ENCODE measurements around the gene ABI1. TPM values are rescaled to one million over a fixed set of nuclear protein-coding genes. Genes with fewer than 3 reads are reported as not detected.
A peak's percentile ranks its signal among the peaks of the same experiment; 100 is the strongest.
"Not testable (repeated sequence)": the region's sequence is repeated elsewhere in the genome, so short reads cannot be mapped to it uniquely, and the experiment has no call there.

ABI1 gene
- total RNA-seq, 1 experiment from 2014 or later: 79.8 TPM

DNA sequence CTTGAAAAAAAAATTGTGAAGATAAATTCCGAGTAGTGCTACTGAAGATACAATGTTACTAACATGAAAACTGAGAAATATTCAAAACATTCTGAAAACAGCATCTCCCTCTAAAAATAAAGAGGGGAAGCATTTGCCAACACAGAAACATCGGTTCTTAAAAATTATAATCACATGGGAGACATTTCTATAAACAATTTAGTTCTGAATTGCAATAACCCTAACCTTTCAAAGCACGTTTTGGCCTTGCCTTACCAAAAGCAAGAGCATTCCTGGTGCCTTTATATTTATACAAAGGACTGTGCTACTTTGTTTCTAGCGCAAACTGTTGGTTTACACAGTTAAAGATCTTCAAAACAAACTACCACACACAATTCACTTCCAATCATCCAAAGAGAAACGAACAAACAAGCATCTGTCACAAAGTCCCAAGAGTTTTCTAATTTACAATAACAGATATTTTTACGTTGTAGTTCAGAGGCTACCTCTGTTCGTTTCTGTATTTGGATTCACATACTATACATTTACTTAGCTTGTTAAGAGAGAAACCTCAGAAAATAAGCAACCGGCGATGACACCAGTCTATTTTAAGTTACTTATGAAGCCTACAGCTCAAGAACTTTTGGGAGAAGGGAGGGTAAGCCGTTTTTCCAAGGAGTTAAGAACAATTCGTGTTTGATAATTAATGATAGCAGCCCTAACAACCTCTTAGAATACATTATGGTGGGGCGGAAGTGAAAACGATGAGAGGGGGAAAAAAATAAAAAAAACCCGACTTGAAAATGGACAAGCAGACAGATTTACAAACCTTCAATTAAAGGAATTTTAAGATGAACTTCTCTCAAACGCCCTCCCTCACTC is 1.3 kb downstream of the ABI1 start:
- Histone ChIP-seq H3K36me3 (ENCODE audit: insufficient read depth, low read length) (no peaks in the 10 kb centered on the region), H3K9me2 (replicated peaks; ENCODE audit: insufficient read depth, low read length) (no peaks in the 10 kb centered on the region), H3K4me2 (ENCODE audit: low read depth, low read length, poor library complexity, severe bottlenecking) (peak overlapping the region; percentile 90), H3K27me3 (ENCODE audit: low read length) (no peaks in the 10 kb centered on the region), H3K27ac (ENCODE audit: low read length) (peak overlapping the region; percentile 92), H2AFZ (ENCODE audit: low read length) (no peak overlapping the region), H3K4me3 (ENCODE audit: low read length) (peak overlapping the region; percentile 94), H3K79me2 (ENCODE audit: low read length) (peaks cover 62% of the 10 kb centered on the region), H3K4me1 (ENCODE audit: low read length) (peaks cover 33% of the 10 kb centered on the region), H4K20me1 (ENCODE audit: insufficient read depth, low read depth, low read length) (peaks cover 14% of the 10 kb centered on the region; the same call in 1 of the 2 replicates), H3K9ac (ENCODE audit: low read length) (peak overlapping the region; percentile 99), H3K9me3 (ENCODE audit: low read length) (no peaks in the 10 kb centered on the region)
- DNase-seq: peak; percentile 60

DNA sequence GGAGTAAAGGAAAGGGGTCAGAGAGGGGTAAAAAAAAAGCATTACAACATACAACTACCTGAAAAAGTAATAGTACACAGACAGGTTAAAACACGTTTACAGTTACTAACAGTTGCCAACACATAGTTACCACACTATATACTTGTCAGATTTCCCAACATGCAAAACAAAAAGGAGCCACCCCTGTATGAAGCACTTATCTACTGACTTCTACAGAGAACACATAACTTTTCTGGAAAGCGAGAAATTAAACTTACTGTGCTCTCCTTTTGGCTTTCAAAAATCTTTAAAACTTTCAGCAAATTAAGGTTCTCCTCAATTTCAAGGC is 2.1 kb downstream of the ABI1 start:
- peaks cover 16% of the 10 kb centered on the region; the same call in 1 of the 2 replicates for H4K20me1 ChIP-seq (ENCODE audit: insufficient read depth, low read depth, low read length)

DNA sequence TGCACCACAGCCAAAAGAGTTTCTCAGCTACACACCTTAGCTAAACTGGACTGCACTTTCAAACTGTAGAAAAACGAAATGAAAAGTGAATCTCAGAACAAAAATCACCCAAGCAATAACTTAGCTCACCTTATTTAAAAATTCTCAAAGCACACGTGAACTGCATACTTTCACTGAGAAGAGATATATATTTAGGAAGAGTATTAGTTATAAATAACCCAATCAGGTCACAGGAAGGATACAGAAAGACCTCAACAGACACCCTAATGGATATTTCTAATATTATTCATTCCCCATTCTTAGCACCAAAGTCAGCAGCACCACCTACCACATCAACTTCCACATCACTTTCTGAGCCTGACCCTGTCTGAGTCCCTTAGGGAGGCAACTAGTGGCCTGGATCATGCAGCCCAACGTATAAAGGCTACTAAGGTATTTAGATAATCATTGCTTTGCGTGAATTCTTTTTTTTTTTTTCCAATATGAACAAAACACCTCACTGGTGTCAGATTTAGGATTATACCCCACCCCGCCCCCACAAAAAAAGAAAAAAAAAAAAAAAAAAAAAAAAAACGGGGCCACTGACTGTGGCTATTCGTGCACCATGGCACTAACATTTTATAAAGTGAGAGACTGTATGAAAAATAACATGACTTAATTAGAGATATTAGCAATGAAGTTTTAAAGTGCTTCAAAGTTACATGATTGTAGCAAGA is 2.6 kb downstream of the ABI1 start:
- peaks cover 75% of the 10 kb centered on the region for H3K79me2 ChIP-seq (ENCODE audit: low read length)
- no peak overlapping the region for H2AFZ ChIP-seq (ENCODE audit: low read length)
- H3K36me3 ChIP-seq (ENCODE audit: insufficient read depth, low read length): no peaks in the 10 kb centered on the region
- peaks cover 16% of the 10 kb centered on the region; the same call in 1 of the 2 replicates for H4K20me1 ChIP-seq (ENCODE audit: insufficient read depth, low read depth, low read length)
- no peaks in the 10 kb centered on the region for H3K9me3 ChIP-seq (ENCODE audit: low read length)
- DNase-seq: peak; percentile 73
- peaks cover 33% of the 10 kb centered on the region for H3K4me1 ChIP-seq (ENCODE audit: low read length)
- H3K4me2 ChIP-seq (ENCODE audit: low read depth, low read length, poor library complexity, severe bottlenecking): peak overlapping the region; percentile 90
- no peaks in the 10 kb centered on the region for H3K27me3 ChIP-seq (ENCODE audit: low read length)
- H3K27ac ChIP-seq (ENCODE audit: low read length): peak overlapping the region; percentile 92
- peak overlapping the region; percentile 99 for H3K9ac ChIP-seq (ENCODE audit: low read length)
- no peaks in the 10 kb centered on the region for H3K9me2 ChIP-seq (replicated peaks; ENCODE audit: insufficient read depth, low read length)
- H3K4me3 ChIP-seq (ENCODE audit: low read length): peak overlapping the region; percentile 94

More for the DNA sequence above, 2.1 kb downstream of the ABI1 start:
- H3K79me2 ChIP-seq (ENCODE audit: low read length): peaks cover 70% of the 10 kb centered on the region
- no peaks in the 10 kb centered on the region for H3K9me3 ChIP-seq (ENCODE audit: low read length)
- H3K27me3 ChIP-seq (ENCODE audit: low read length): no peaks in the 10 kb centered on the region
- H3K4me3 ChIP-seq (ENCODE audit: low read length): peak overlapping the region; percentile 94
- no peak overlapping the region for H2AFZ ChIP-seq (ENCODE audit: low read length)
- H3K27ac ChIP-seq (ENCODE audit: low read length): peak overlapping the region; percentile 92
- DNase-seq: peak; percentile 63
- H3K4me2 ChIP-seq (ENCODE audit: low read depth, low read length, poor library complexity, severe bottlenecking): peak overlapping the region; percentile 90
- H3K36me3 ChIP-seq (ENCODE audit: insufficient read depth, low read length): no peaks in the 10 kb centered on the region
- peak overlapping the region; percentile 99 for H3K9ac ChIP-seq (ENCODE audit: low read length)
- peaks cover 33% of the 10 kb centered on the region for H3K4me1 ChIP-seq (ENCODE audit: low read length)
- H3K9me2 ChIP-seq (replicated peaks; ENCODE audit: insufficient read depth, low read length): no peaks in the 10 kb centered on the region

DNA sequence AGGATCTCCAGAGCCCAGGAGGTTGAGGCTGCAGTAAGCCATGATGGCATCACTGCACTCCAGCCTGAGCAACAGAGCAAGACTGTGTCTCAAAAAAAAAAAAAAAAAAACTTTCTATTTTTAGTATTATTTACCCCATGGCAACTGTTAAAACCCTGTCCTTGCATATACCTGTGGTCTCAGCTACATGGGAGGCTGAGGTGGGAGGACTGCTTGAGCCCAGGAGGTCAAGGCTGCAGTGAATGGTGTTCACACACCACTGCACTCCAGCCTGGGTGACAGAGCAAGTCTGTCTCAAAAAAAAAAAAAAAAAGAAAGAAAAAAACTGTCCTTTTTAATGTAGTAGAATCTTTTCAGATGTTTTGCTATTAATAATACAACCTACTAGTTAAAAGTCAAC is 3.2 kb downstream of the ABI1 start:
- not testable (repeated sequence) for H3K27me3 ChIP-seq (ENCODE audit: low read length); H3K9me2 ChIP-seq (replicated peaks; ENCODE audit: insufficient read depth, low read length); H3K9me3 ChIP-seq (ENCODE audit: low read length); H2AFZ ChIP-seq (ENCODE audit: low read length); H3K36me3 ChIP-seq (ENCODE audit: insufficient read depth, low read length)
- peak overlapping the region; percentile 92 for H3K27ac ChIP-seq (ENCODE audit: low read length)
- H3K4me2 ChIP-seq (ENCODE audit: low read depth, low read length, poor library complexity, severe bottlenecking): peak overlapping the region; percentile 90
- H3K4me3 ChIP-seq (ENCODE audit: low read length): peak overlapping the region; percentile 94
- H4K20me1 ChIP-seq (ENCODE audit: insufficient read depth, low read depth, low read length): peaks cover 16% of the 10 kb centered on the region; the same call in 1 of the 2 replicates
- H3K4me1 ChIP-seq (ENCODE audit: low read length): peaks cover 33% of the 10 kb centered on the region
- peaks cover 81% of the 10 kb centered on the region for H3K79me2 ChIP-seq (ENCODE audit: low read length)
- peak; percentile 48 for DNase-seq
- H3K9ac ChIP-seq (ENCODE audit: low read length): peak overlapping the region; percentile 99

DNA sequence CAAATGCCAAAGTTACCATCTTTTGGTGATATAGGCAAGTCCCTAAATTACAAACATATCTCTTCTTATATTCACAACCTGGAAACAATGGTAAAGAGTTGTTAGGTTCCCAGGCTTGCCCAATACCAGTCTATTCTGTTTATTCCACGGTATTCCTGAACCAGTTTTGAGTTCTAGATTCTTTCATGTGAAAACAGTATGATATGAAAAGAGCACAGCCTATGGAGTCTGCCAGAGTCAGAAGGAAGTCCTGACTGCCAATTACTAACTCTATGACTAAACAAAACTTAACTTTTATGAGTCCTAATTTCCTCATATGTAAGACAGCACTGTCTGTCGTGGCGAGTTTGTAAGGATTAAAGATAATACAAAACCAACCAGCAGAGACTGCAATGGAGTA is 5.6 kb downstream of the ABI1 start:
- Histone ChIP-seq H3K27ac (ENCODE audit: low read length) (no peak overlapping the region), H3K4me3 (ENCODE audit: low read length) (no peak overlapping the region), H2AFZ (ENCODE audit: low read length) (no peak overlapping the region), H3K9me2 (replicated peaks; ENCODE audit: insufficient read depth, low read length) (no peaks in the 10 kb centered on the region), H3K27me3 (ENCODE audit: low read length) (no peaks in the 10 kb centered on the region), H3K4me1 (ENCODE audit: low read length) (peaks cover 27% of the 10 kb centered on the region), H3K79me2 (ENCODE audit: low read length) (peaks cover 100% of the 10 kb centered on the region), H3K9me3 (ENCODE audit: low read length) (no peaks in the 10 kb centered on the region), H3K36me3 (ENCODE audit: insufficient read depth, low read length) (no peaks in the 10 kb centered on the region), H3K4me2 (ENCODE audit: low read depth, low read length, poor library complexity, severe bottlenecking) (no peak overlapping the region), H4K20me1 (ENCODE audit: insufficient read depth, low read depth, low read length) (peaks cover 16% of the 10 kb centered on the region), H3K9ac (ENCODE audit: low read length) (no peak overlapping the region)
- no peak for DNase-seq

DNA sequence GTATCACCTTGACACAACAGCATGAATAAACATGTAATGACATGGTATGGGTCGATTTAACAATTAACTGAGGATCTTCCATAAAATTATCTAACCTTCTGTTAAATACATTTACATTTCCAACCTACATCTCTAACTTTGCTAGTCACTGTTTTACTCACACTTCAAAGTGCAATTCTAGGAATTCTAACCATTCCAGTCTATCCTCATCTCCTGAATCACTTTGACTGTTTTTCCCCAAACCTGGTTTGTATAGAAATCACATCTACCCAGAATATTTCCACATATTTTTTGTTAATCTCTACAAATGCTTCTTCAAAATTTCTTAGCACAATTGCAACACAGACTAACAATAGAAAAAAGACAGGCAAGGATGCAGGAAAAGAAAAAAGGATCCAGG is 6.2 kb downstream of the ABI1 start:
- Histone ChIP-seq H3K79me2 (ENCODE audit: low read length) (peaks cover 100% of the 10 kb centered on the region), H3K4me1 (ENCODE audit: low read length) (peaks cover 27% of the 10 kb centered on the region), H3K9ac (ENCODE audit: low read length) (no peak overlapping the region), H2AFZ (ENCODE audit: low read length) (no peak overlapping the region), H3K4me2 (ENCODE audit: low read depth, low read length, poor library complexity, severe bottlenecking) (no peak overlapping the region), H3K9me3 (ENCODE audit: low read length) (no peaks in the 10 kb centered on the region), H3K27ac (ENCODE audit: low read length) (0 out of 2 replicates have a peak overlapping the region, but pooled peaks have one; percentile 17), H3K4me3 (ENCODE audit: low read length) (no peak overlapping the region), H3K36me3 (ENCODE audit: insufficient read depth, low read length) (no peaks in the 10 kb centered on the region), H3K27me3 (ENCODE audit: low read length) (no peaks in the 10 kb centered on the region), H3K9me2 (replicated peaks; ENCODE audit: insufficient read depth, low read length) (no peaks in the 10 kb centered on the region), H4K20me1 (ENCODE audit: insufficient read depth, low read depth, low read length) (peaks cover 16% of the 10 kb centered on the region)
- DNase-seq: no peak

DNA sequence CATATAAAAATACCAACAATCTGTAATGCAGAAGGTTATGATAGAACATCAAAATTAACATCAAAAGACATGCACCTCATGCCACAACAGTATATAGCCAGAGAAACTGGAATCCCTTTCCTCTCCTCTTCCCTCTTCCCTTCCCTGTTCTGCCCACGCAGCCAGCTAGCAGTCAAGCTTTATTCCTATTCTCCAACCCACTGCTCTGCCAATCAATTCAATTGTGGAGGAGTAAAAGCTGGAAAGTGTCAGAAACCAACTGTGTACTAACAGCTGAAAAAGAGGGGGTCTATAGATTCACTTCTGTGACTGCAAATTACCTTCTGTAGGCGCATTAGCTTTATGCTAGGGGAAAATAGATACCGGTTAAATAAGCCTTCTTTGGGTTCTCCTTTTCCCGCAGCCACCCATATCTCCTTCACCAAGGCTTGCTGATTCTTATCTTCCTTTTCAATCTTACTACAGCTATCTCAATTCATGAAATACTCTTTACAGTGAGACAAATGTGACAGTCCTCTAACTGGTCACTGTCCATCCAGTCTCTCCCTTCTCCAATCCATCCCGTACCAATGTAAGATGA is 16.3 kb downstream of the ABI1 start:
- H3K4me2 ChIP-seq (ENCODE audit: low read depth, low read length, poor library complexity, severe bottlenecking): no peak overlapping the region
- no peaks in the 10 kb centered on the region for H3K9me2 ChIP-seq (replicated peaks; ENCODE audit: insufficient read depth, low read length)
- peaks cover 8% of the 10 kb centered on the region for H3K4me1 ChIP-seq (ENCODE audit: low read length)
- no peaks in the 10 kb centered on the region for H3K27me3 ChIP-seq (ENCODE audit: low read length)
- no peak for DNase-seq
- H2AFZ ChIP-seq (ENCODE audit: low read length): no peak overlapping the region
- no peak overlapping the region for H3K27ac ChIP-seq (ENCODE audit: low read length)
- peaks cover 5% of the 10 kb centered on the region; the same call in 1 of the 2 replicates for H3K9me3 ChIP-seq (ENCODE audit: low read length)
- H3K36me3 ChIP-seq (ENCODE audit: insufficient read depth, low read length): no peaks in the 10 kb centered on the region; the same call in 1 of the 2 replicates
- peaks cover 99% of the 10 kb centered on the region for H3K79me2 ChIP-seq (ENCODE audit: low read length)
- H4K20me1 ChIP-seq (ENCODE audit: insufficient read depth, low read depth, low read length): no peaks in the 10 kb centered on the region
- no peak overlapping the region for H3K9ac ChIP-seq (ENCODE audit: low read length)
- H3K4me3 ChIP-seq (ENCODE audit: low read length): no peak overlapping the region

DNA sequence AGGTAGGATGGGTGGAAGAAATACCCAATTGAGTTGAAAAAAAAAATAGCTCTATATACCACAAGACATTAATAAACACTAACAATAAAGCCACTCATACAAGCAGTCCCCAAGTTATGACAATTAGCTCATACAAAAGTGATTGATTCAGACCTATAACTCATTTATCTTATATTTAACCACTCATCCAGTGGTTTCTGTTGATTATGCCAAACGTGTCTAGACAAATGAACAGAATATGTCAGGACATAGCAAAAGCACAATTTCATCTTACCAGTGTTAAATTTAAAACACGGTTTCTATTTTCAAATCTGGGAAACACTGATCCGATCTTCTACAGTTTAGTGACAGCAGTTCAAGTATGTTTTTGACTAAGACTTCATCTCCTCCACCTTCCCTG is 17.0 kb downstream of the ABI1 start:
- Histone ChIP-seq H3K9ac (ENCODE audit: low read length) (no peak overlapping the region), H3K27ac (ENCODE audit: low read length) (no peak overlapping the region), H3K36me3 (ENCODE audit: insufficient read depth, low read length) (peaks cover under 1% of the 10 kb centered on the region; the same call in 1 of the 2 replicates), H3K9me3 (ENCODE audit: low read length) (peaks cover 5% of the 10 kb centered on the region; the same call in 1 of the 2 replicates), H3K79me2 (ENCODE audit: low read length) (peaks cover 99% of the 10 kb centered on the region), H4K20me1 (ENCODE audit: insufficient read depth, low read depth, low read length) (no peaks in the 10 kb centered on the region), H3K4me3 (ENCODE audit: low read length) (no peak overlapping the region), H3K9me2 (replicated peaks; ENCODE audit: insufficient read depth, low read length) (no peaks in the 10 kb centered on the region), H2AFZ (ENCODE audit: low read length) (no peak overlapping the region), H3K4me1 (ENCODE audit: low read length) (peaks cover 8% of the 10 kb centered on the region), H3K27me3 (ENCODE audit: low read length) (no peaks in the 10 kb centered on the region), H3K4me2 (ENCODE audit: low read depth, low read length, poor library complexity, severe bottlenecking) (no peak overlapping the region)
- no peak for DNase-seq

All from Karpas-422 (cell line).